H1 (cell line): Measurements from ENCODE around the gene PLCB1. TPM values are rescaled to one million over a fixed set of nuclear protein-coding genes. Genes with fewer than 3 reads are reported as not detected.

Experiments
- CTCF ChIA-PET: fragments of 300-600 bp; sonication (Branson Sonifier 250); formaldehyde crosslinking; loops from one replicate; lab custom pipeline; 2021; ENCODE audit not compliant: partially characterized antibody; lab: Charles Lee
- POLR2A ChIA-PET: fragments of 300-600 bp; sonication (Branson Sonifier 250); formaldehyde crosslinking; loops from one replicate; lab custom pipeline; 2021; ENCODE audit warnings: inconsistent platforms; ENCODE audit not compliant: partially characterized antibody; lab: Charles Lee
- DNase-seq, 2 experiments: peaks; one replicate each; pipeline versions ENCODE4 v3.0.0 to v3.0.0-alpha.2; 2010 to 2022; ENCODE audit warnings: low spot score in 2 of 2, low read depth in 1 of 2, mixed read lengths in 1 of 2
- FAIRE-seq: peaks from 2 replicates; lab custom pipeline; 2011; peaks lifted over from hg19 to GRCh38; lab: Jason Lieb, UNC
- H2AFZ ChIP-seq: 2 replicates; pipeline ENCODE4 v1.8.1; 2012; ENCODE audit warnings: low read length, inconsistent platforms
- H2AK5ac ChIP-seq: 2 replicates; pipeline ENCODE4 v1.6.1; 2013; ENCODE audit warnings: low read depth, low read length
- H2BK120ac ChIP-seq: replicated peaks from 2 replicates; pipeline ENCODE3; 2013; ENCODE audit warnings: low read depth, low read length, inconsistent platforms
- H2BK12ac ChIP-seq: 2 replicates; pipeline ENCODE4 v1.6.1; 2013; ENCODE audit warnings: low read depth, low read length
- H2BK15ac ChIP-seq: 2 replicates; pipeline ENCODE4 v1.6.1; 2013; ENCODE audit warnings: low read length
- H2BK20ac ChIP-seq: 2 replicates; pipeline ENCODE4 v1.6.1; 2013; ENCODE audit warnings: low read length
- H2BK5ac ChIP-seq: 2 replicates; pipeline ENCODE4 v1.6.1; 2013; ENCODE audit warnings: low read depth, low read length
- H3K14ac ChIP-seq: 2 replicates; pipeline ENCODE4 v1.6.1; 2013; ENCODE audit warnings: inconsistent platforms; ENCODE audit not compliant: insufficient read length
- H3K18ac ChIP-seq: 2 replicates; pipeline ENCODE4 v1.6.1; 2013; ENCODE audit warnings: low read length; ENCODE audit errors: extremely low read depth
- H3K23ac ChIP-seq: 2 replicates; pipeline ENCODE4 v1.6.1; 2013; ENCODE audit warnings: inconsistent platforms; ENCODE audit not compliant: insufficient read length
- H3K23me2 ChIP-seq: 2 replicates; pipeline ENCODE4 v1.6.1; 2013; ENCODE audit warnings: low read depth, low read length
- H3K27ac ChIP-seq: 2 replicates; pipeline ENCODE4 v1.6.1; 2011; ENCODE audit warnings: low read depth, low read length, inconsistent platforms
- H3K27me3 ChIP-seq, 4 experiments: replicated peaks in 1 of 4; 1 replicate in 1 of 4; 2 replicates in 3 of 4; pipeline versions ENCODE4 v1.6.1 to v1.8.1; 2011 to 2013; ENCODE audit warnings: low read length in 3 of 4, mild to moderate bottlenecking in 3 of 4, inconsistent platforms in 2 of 4, mixed read lengths in 2 of 4, moderate library complexity in 1 of 4; ENCODE audit not compliant: control insufficient read depth in 3 of 4, insufficient read depth in 3 of 4; ENCODE audit errors: extremely low read depth in 1 of 4
- H3K36me3 ChIP-seq, 4 experiments: 2 replicates each; pipeline versions ENCODE4 v1.6.1 to v1.8.1; 2011 to 2013; ENCODE audit warnings: mild to moderate bottlenecking in 4 of 4, low read length in 3 of 4, moderate library complexity in 2 of 4, control low read depth in 1 of 4, inconsistent platforms in 1 of 4; ENCODE audit not compliant: insufficient read depth in 4 of 4, control insufficient read depth in 2 of 4
- H3K4ac ChIP-seq: replicated peaks from 2 replicates; pipeline ENCODE3; 2013; ENCODE audit warnings: low read length, low read depth, mixed read lengths, inconsistent platforms; ENCODE audit not compliant: insufficient read length
- H3K4me1 ChIP-seq, 4 experiments: replicated peaks in 1 of 4; 1 replicate in 1 of 4; 2 replicates in 3 of 4; pipeline versions ENCODE4 v1.6.1 to v1.8.1; 2011 to 2013; ENCODE audit warnings: low read length in 3 of 4, inconsistent platforms in 2 of 4, mixed read lengths in 1 of 4; ENCODE audit not compliant: insufficient read depth in 4 of 4, control insufficient read depth in 3 of 4
- H3K4me2 ChIP-seq, 2 experiments: 2 replicates each; pipeline versions ENCODE4 v1.6.1 to v1.8.1; 2011 to 2013; ENCODE audit warnings: low read depth in 2 of 2, low read length in 2 of 2, control low read depth in 1 of 2, inconsistent platforms in 1 of 2, mild to moderate bottlenecking in 1 of 2; ENCODE audit not compliant: insufficient read depth in 1 of 2
- H3K4me3 ChIP-seq, 4 experiments: fragments of 200-600, 300-600 bp in 1 of 4; sonication (generic), shearing (Covaris generic), sonication (Bioruptor Twin) in 1 of 4; 2 replicates each; pipeline versions ENCODE4 v1.5.1 to v1.8.1; 2011 to 2016; ENCODE audit warnings: low read length in 4 of 4, low read depth in 3 of 4, control low read depth in 2 of 4, inconsistent platforms in 2 of 4, mild to moderate bottlenecking in 2 of 4, mixed read lengths in 1 of 4, moderate library complexity in 1 of 4; ENCODE audit not compliant: insufficient read depth in 2 of 4; ENCODE audit errors: extremely low read depth in 1 of 4
- H3K56ac ChIP-seq: replicated peaks from 2 replicates; pipeline ENCODE3; 2013; ENCODE audit warnings: low read depth, mild to moderate bottlenecking, mixed read lengths, low read length, inconsistent platforms; ENCODE audit not compliant: insufficient read length
- H3K79me1 ChIP-seq: 2 replicates; pipeline ENCODE4 v1.6.1; 2013; ENCODE audit warnings: low read depth, low read length, control low read depth
- H3K79me2 ChIP-seq, 2 experiments: 2 replicates each; pipeline versions ENCODE4 v1.6.1 to v1.8.1; 2012 to 2013; ENCODE audit warnings: low read length in 2 of 2, mild to moderate bottlenecking in 2 of 2, inconsistent platforms in 1 of 2; ENCODE audit not compliant: insufficient read depth in 2 of 2, control insufficient read depth in 1 of 2
- H3K9ac ChIP-seq, 4 experiments: replicated peaks in 1 of 4; 1 replicate in 1 of 4; 2 replicates in 3 of 4; pipeline versions ENCODE4 v1.6.1 to v1.8.1; 2011 to 2013; ENCODE audit warnings: low read depth in 3 of 4, low read length in 3 of 4, control low read depth in 2 of 4, mild to moderate bottlenecking in 2 of 4, moderate library complexity in 2 of 4, inconsistent platforms in 1 of 4; ENCODE audit errors: extremely low read depth in 1 of 4
- H3K9me3 ChIP-seq, 2 experiments: 2 replicates each; pipeline versions ENCODE4 v1.6.1 to v1.8.1; 2012 to 2013; ENCODE audit warnings: mild to moderate bottlenecking in 2 of 2, moderate library complexity in 2 of 2, control low read depth in 1 of 2, inconsistent platforms in 1 of 2, low read depth in 1 of 2, low read length in 1 of 2, mixed read lengths in 1 of 2; ENCODE audit not compliant: insufficient read depth in 2 of 2
- H4K20me1 ChIP-seq, 2 experiments: replicated peaks in 1 of 2; 2 replicates each; pipeline versions ENCODE3 to v1.8.1; 2011 to 2013; ENCODE audit warnings: inconsistent platforms in 2 of 2, low read length in 2 of 2, mild to moderate bottlenecking in 1 of 2; ENCODE audit not compliant: insufficient read depth in 2 of 2, control insufficient read depth in 1 of 2
- H4K5ac ChIP-seq: 2 replicates; pipeline ENCODE4 v1.6.1; 2013; ENCODE audit warnings: low read length, low read depth, mixed read lengths, inconsistent platforms; ENCODE audit not compliant: insufficient read length
- H4K8ac ChIP-seq: 2 replicates; pipeline ENCODE4 v1.8.0; 2013; ENCODE audit warnings: mild to moderate bottlenecking, moderate library complexity, low read length, inconsistent platforms; ENCODE audit not compliant: insufficient read depth; ENCODE audit errors: extremely low read depth
- H4K91ac ChIP-seq: replicated peaks from 2 replicates; pipeline ENCODE3; 2013; ENCODE audit warnings: low read length, mixed read lengths, inconsistent platforms; ENCODE audit not compliant: insufficient read length
- NRF1 ChIP-seq: IDR thresholded peaks from 2 replicates; pipeline ENCODE4 v1.6.1; 2011; ENCODE audit warnings: mild to moderate bottlenecking, low read depth, low read length, improper control_type of control experiment
- WGBS, 2 experiments: shearing (Covaris generic) in 1 of 2; methylation state at CpG; one replicate each; pipeline versions ENCODE4 v1.1.6 to v1.1.7; 2013 to 2015; ENCODE audit warnings: low lambda C conversion rate in 2 of 2, mixed read lengths in 2 of 2, inconsistent platforms in 1 of 2, low coverage in 1 of 2, missing lambda C conversion rate in 1 of 2; ENCODE audit not compliant: insufficient replicate concordance in 2 of 2, insufficient coverage in 1 of 2, insufficient read length in 1 of 2; ENCODE audit errors: extremely low coverage in 1 of 2, missing lambda C conversion rate in 1 of 2; 5-methylcytosine and 5-hydroxymethylcytosine counted together
- polyA plus RNA-seq, 7 experiments: library from polyadenylated mRNA; depleted of rRNA in 3 of 7; stranded (reverse) in 5 of 7; unstranded in 2 of 7; fragments of >200 nt in 5 of 7; fragments of 200-250 nt in 2 of 7; gene quantifications; 1 replicate in 5 of 7; 2 replicates in 1 of 7; 4 replicates in 1 of 7; pipeline versions ENCODE4 v1.2.1 to v1.2.3, GENCODE V29; 2011 to 2013; ENCODE audit warnings: missing spikeins in 2 of 7, mixed read lengths in 2 of 7
- total RNA-seq: library from RNA; stranded (reverse); fragmentation: NEBNext Ultra II Directional; extraction: Animal tissue kit (Norgen Biotek cat#: 25700); gene quantifications from 2 replicates; pipeline ENCODE4 v1.2.1, GENCODE V29; 2021

PLCB1 gene
- total and polyA plus RNA-seq, 2 of the 8 experiments (the other 6 are each of a cell fraction or from before 2014, with no cell fraction given) = 2.6 to 9.1 TPM

- H4K20me1 ChIP-seq = no peaks in the 10 kb centered on the region
- FAIRE-seq = no peak
- no peak overlapping the region for H4K91ac ChIP-seq
- WGBS, 2 experiments = 85% methylated on average over 2 of the region's 2 CpGs; no CpG with 5 or more reads in 1 of the 2 experiments
- H3K4ac ChIP-seq = no peak overlapping the region
- no peak overlapping the region for H2BK15ac ChIP-seq
- no peak overlapping the region for H2BK120ac ChIP-seq
- H2BK5ac ChIP-seq = no peak overlapping the region
- H4K5ac ChIP-seq = no peak overlapping the region
- H3K4me2 ChIP-seq = no peak overlapping the region
- no peak overlapping the region for H4K8ac ChIP-seq
- ChIA-PET CTCF (interaction anchor here (1.1 kb wide), 1 partner anchor 13 kb away, joined by 3 read pairs; no protein-coding TSS in a partner anchor), POLR2A (no interaction called here)
- H3K56ac ChIP-seq = no peak overlapping the region
- H3K79me2 ChIP-seq = no peaks in the 10 kb centered on the region
- no peak overlapping the region for H2AK5ac ChIP-seq
- H3K14ac ChIP-seq = no peak overlapping the region
- H3K9me3 ChIP-seq = no peaks in the 10 kb centered on the region
- no peak overlapping the region for H3K4me3 ChIP-seq
- H3K18ac ChIP-seq = no peak overlapping the region
- no peaks in the 10 kb centered on the region for H3K23me2 ChIP-seq
- H3K4me1 ChIP-seq = no peaks in the 10 kb centered on the region
- no peak for DNase-seq
- H3K9ac ChIP-seq = no peak overlapping the region
- no peak overlapping the region for H2BK12ac ChIP-seq
- TF ChIP-seq NRF1 = no peak
- H3K36me3 ChIP-seq = no peaks in the 10 kb centered on the region
- H2AFZ ChIP-seq = no peak overlapping the region
- H3K23ac ChIP-seq = no peak overlapping the region
- no peak overlapping the region for H2BK20ac ChIP-seq
- H3K27ac ChIP-seq = no peak overlapping the region
- no peaks in the 10 kb centered on the region; a peak in 1 of 7 replicates for H3K27me3 ChIP-seq
- no peaks in the 10 kb centered on the region for H3K79me1 ChIP-seq
Measured at GRCh38 chr20:8094850-8095249, 37.2 kb upstream of the PLCB1 start.
